ENCODE measurements around the gene TSPAN5.

DNA sequence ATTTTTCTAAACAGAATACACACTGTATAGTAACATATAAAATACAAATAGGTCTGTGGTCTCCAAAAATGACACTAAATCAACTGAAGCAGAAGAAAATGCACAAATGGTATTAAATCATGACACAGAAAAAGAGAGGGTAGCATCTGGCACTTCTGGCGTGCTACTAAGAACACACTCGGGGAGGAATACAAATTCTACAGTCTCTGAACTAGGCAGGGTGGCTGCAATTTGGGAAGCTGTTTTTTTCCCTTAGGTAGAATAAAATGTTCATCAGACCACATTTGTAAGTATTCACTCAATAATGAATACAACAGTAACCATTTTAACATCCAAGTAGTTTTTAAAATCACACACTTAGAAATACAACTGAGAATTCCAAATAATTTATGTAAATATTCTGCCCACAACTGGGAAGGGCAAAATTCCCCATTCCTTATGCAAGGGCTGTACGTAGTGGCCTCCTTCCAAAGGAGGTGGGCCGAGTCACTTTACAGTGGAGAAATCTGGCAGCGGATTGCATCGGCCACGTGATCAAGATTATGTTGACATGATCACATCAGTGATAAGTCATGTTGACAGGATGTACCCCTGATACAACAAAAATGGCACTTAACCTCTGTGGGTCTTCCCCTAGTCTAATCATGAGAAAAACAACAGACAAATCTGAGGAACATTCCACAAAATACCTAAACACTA, 101.1 kb downstream of the TSPAN5 start:
- TF ChIP-seq, protein P1, sequence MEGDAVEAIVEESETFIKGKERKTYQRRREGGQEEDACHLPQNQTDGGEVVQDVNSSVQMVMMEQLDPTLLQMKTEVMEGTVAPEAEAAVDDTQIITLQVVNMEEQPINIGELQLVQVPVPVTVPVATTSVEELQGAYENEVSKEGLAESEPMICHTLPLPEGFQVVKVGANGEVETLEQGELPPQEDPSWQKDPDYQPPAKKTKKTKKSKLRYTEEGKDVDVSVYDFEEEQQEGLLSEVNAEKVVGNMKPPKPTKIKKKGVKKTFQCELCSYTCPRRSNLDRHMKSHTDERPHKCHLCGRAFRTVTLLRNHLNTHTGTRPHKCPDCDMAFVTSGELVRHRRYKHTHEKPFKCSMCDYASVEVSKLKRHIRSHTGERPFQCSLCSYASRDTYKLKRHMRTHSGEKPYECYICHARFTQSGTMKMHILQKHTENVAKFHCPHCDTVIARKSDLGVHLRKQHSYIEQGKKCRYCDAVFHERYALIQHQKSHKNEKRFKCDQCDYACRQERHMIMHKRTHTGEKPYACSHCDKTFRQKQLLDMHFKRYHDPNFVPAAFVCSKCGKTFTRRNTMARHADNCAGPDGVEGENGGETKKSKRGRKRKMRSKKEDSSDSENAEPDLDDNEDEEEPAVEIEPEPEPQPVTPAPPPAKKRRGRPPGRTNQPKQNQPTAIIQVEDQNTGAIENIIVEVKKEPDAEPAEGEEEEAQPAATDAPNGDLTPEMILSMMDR (conservative IDR thresholded peaks at IDR 0.05; ENCODE audit: low read length): no peak
- TF ChIP-seq EZH2phosphoT487 (IDR thresholded peaks at IDR 0.05; ENCODE audit: borderline replicate concordance): no peak
